Measurements from ENCODE around the gene MMP17.

- no peak for TF ChIP-seq CTCF (IDR thresholded peaks at IDR 0.05)
- no peak for TF ChIP-seq EP300 (IDR thresholded peaks at IDR 0.05)
- TF ChIP-seq POLR2AphosphoS5 (IDR thresholded peaks at IDR 0.05), result no peak
Observed at GRCh38 chr12:131779027-131779426, 49.2 kb upstream of the MMP17 start.
